OCI-LY3 (cell line): ENCODE measurements around the gene RNF145.

Experiments
- EZH2phosphoT487 ChIP-seq: fragments of 200-600 bp; shearing (Covaris generic); IDR thresholded peaks from 2 replicates; pipeline ENCODE4 v1.6.1; 2018; ENCODE audit warnings: antibody characterized with exemption, mixed run types, low read depth
- TF ChIP-seq, protein P1 (sequence below): fragments of 200-600, 300-600 bp; sonication (generic); IDR thresholded peaks from 2 replicates; pipeline ENCODE4 v1.5.1; 2014; ENCODE audit warnings: antibody characterized with exemption, low read length, low read depth

DNA sequence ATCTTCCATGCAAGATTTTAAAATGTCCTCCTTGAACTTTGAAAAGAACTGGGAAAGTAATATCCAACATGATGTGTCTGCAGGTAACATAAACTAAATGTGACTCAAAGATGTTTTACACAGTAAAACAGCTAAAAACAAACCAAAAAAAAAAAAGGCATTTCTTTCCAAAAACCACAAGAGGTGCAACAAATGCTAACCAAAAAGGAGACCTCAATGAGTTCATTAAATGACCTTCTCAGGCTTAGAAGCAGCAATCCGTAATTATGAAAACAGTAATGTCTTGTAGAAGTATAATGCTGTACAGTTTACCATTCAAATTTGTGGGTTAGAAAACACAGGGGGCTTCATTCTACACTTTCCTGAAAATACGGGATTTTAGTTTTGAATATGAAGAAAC is 2.5 kb downstream of the RNF145 start:
- TF ChIP-seq, protein P1, sequence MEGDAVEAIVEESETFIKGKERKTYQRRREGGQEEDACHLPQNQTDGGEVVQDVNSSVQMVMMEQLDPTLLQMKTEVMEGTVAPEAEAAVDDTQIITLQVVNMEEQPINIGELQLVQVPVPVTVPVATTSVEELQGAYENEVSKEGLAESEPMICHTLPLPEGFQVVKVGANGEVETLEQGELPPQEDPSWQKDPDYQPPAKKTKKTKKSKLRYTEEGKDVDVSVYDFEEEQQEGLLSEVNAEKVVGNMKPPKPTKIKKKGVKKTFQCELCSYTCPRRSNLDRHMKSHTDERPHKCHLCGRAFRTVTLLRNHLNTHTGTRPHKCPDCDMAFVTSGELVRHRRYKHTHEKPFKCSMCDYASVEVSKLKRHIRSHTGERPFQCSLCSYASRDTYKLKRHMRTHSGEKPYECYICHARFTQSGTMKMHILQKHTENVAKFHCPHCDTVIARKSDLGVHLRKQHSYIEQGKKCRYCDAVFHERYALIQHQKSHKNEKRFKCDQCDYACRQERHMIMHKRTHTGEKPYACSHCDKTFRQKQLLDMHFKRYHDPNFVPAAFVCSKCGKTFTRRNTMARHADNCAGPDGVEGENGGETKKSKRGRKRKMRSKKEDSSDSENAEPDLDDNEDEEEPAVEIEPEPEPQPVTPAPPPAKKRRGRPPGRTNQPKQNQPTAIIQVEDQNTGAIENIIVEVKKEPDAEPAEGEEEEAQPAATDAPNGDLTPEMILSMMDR: no peak
- TF ChIP-seq EZH2phosphoT487: no peak
